ENCODE data around the gene TBC1D19. TPM values are rescaled to one million over a fixed set of nuclear protein-coding genes. Genes with fewer than 3 reads are reported as not detected.

The TBC1D19 gene
- total and polyA plus RNA-seq, 2 of the 4 experiments (the other 2 are of a cell fraction): 9.9 to 17.6 TPM

DNA sequence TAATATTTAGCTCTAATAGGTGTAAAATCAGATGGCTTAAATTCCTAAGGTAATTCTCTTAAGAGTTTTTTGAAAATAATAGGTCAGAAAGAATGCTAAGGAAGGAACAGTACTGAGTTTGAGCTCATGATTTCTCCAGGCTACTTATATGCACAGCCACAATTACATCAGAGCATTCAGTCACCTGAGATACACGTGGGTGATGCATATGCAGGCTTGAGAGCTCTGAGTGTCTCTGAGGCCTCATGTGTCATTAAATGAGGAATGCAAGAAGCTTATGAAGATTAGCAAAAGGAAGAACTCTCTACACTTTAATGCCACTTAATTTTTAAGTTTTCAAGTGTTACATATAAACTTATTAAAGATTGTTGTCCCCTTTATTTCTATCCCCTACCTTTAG lies 152.7 kb downstream of the TBC1D19 start:
- Histone ChIP-seq H3K27me3 (ENCODE audit: control insufficient read depth, insufficient read depth, low read length) (no peaks in the 10 kb centered on the region), H3K23ac (ENCODE audit: low read depth, low read length) (no peak overlapping the region), H2AK9ac (replicated peaks; ENCODE audit: low read depth, low read length, poor library complexity) (no peak overlapping the region), H3K27ac (ENCODE audit: insufficient read depth, low read length) (peak overlapping the region; percentile 93), H2AFZ (replicated peaks; ENCODE audit: low read length, poor library complexity) (no peak overlapping the region), H2BK120ac (ENCODE audit: low read depth, low read length) (peak overlapping the region; percentile 96), H3K4me3 (ENCODE audit: insufficient read depth, low read depth, low read length) (no peak overlapping the region), H4K20me1 (ENCODE audit: insufficient read depth, low read length) (no peaks in the 10 kb centered on the region; the same call in 1 of the 2 replicates), H2BK15ac (ENCODE audit: low read depth, low read length) (peak overlapping the region; percentile 96; the same call in 1 of the 3 replicates), H3K9ac (ENCODE audit: low read depth, low read length) (no peak overlapping the region), H4K91ac (ENCODE audit: insufficient read depth, low read depth, low read length) (peak overlapping the region; percentile 70; the same call in 1 of the 2 replicates), H2BK5ac (ENCODE audit: low read depth, low read length, poor library complexity, severe bottlenecking) (peak overlapping the region; percentile 96), H3K18ac (ENCODE audit: low read depth, low read length) (peak overlapping the region; percentile 79), H3K9me3 (ENCODE audit: control insufficient read depth, insufficient read depth, low read length) (no peaks in the 10 kb centered on the region), H2BK20ac (ENCODE audit: low read depth, low read length) (peak overlapping the region; percentile 98), H3K4me1 (ENCODE audit: control insufficient read depth, insufficient read depth, low read length) (peaks cover 7% of the 10 kb centered on the region), H2AK5ac (ENCODE audit: low read depth, low read length) (peak overlapping the region; percentile 93; the same call in 1 of the 2 replicates), H4K5ac (ENCODE audit: low read depth, low read length) (no peak overlapping the region), H3K14ac (replicated peaks; ENCODE audit: low read depth, low read length) (peak overlapping the region; percentile 98), H3K79me1 (ENCODE audit: low read depth in 1 of 2, low read length in 2 of 2) (no peaks in the 10 kb centered on the region; a peak in 1 of 4 replicates), H3K9me1 (ENCODE audit: insufficient read depth, low read length) (peaks cover 5% of the 10 kb centered on the region), H3K4me2 (ENCODE audit: low read depth, low read length) (no peak overlapping the region), H3K56ac (ENCODE audit: extremely low read depth, insufficient read depth, low read length) (peak overlapping the region; percentile 62), H3K36me3 (ENCODE audit: control insufficient read depth, insufficient read depth, low read length) (no peaks in the 10 kb centered on the region), H4K8ac (ENCODE audit: low read depth in 2 of 2, low read length in 2 of 2) (peak overlapping the region in 1 of 2 experiments; percentile 62; a peak in 3 of 4 replicates), H3K4ac (ENCODE audit: low read depth, low read length) (peak overlapping the region; percentile 95)
- ChIA-PET CTCF (interaction anchor here (0.6 kb wide), 1 partner anchor 86 kb away, joined by 3 read pairs; no protein-coding TSS in a partner anchor), POLR2A (ENCODE audit: unreplicated experiment) (no interaction called here)
- WGBS, 2 experiments (ENCODE audit: extremely low coverage in 2 of 2, insufficient read length in 1 of 2): no CpG with 5 or more reads among the region's 1 CpG
- no TSS peak for BruUV-seq (replicated peaks)
- TF ChIP-seq, protein P1, sequence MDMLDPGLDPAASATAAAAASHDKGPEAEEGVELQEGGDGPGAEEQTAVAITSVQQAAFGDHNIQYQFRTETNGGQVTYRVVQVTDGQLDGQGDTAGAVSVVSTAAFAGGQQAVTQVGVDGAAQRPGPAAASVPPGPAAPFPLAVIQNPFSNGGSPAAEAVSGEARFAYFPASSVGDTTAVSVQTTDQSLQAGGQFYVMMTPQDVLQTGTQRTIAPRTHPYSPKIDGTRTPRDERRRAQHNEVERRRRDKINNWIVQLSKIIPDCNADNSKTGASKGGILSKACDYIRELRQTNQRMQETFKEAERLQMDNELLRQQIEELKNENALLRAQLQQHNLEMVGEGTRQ (IDR thresholded peaks at IDR 0.05; ENCODE audit: low read depth, low read length): peak; percentile 52; the same call in 1 of the 2 replicates
- TF ChIP-seq BHLHE40 (IDR thresholded peaks at IDR 0.05; ENCODE audit: low read depth, low read length) (peak; percentile 85), NFE2L2 (IDR thresholded peaks at IDR 0.05; ENCODE audit: low read depth, low read length) (no peak)
- in situ Hi-C loops (cut with MboI; ENCODE audit: low sequenced_read_pairs): loop anchor here (25.0 kb wide), 1 partner anchor 276 kb away; no protein-coding TSS in a partner anchor
- dilution Hi-C loops (cut with HindIII; ENCODE audit: low sequenced_read_pairs, unreplicated experiment): no loop called here
- intact Hi-C loops (cut with micrococcal nuclease): no loop called here
- DNase-seq (peak; percentile 77), ATAC-seq (ENCODE audit: low read depth) (peak; percentile 25; the same call in 1 of the 2 replicates)

Measured in IMR-90 (cell line).